ENCODE data around the gene PCBP3. TPM values are rescaled to one million over a fixed set of nuclear protein-coding genes. Genes with fewer than 3 reads are reported as not detected.

The PCBP3 gene
- polyA plus RNA-seq, 1 donor (not counting 4 experiments of a cell fraction or from before 2014, with no cell fraction given), result 0.25 TPM

DNA sequence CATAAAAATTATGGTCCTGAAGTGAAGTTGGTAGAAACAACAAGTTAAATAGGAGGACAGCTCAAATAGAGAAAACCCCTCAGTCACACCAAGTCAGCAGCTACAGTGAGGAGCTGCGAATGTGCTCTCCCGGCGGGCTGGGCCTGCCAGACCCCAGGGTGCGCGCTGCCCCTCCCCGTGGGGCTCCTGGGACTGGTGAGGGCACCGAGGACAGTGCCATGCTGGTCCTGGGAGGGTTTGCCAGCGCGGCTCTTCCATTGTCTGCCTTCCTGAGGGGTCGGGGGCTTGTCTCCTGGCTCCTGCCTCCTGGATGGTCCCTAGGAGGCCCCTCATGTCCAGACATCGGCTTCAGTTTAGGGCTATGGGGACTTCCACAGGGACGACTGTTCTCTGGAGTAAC lies 121.8 kb downstream of the PCBP3 start:
- no peak overlapping the region for H3K4me2 ChIP-seq (ENCODE audit: control insufficient read depth, extremely low read depth, insufficient read depth, low read depth, low read length)
- DNase-seq (ENCODE audit: low read depth, low spot score), result no peak
- H3K9me3 ChIP-seq (ENCODE audit: control insufficient read depth, low read depth, low read length), result no peaks in the 10 kb centered on the region
- H3K4me3 ChIP-seq (ENCODE audit: control insufficient read depth in 2 of 3, extremely low read depth in 1 of 3, insufficient read depth in 2 of 3, low read depth in 1 of 3, low read length in 3 of 3), result no peak overlapping the region
- TF ChIP-seq, protein P1, sequence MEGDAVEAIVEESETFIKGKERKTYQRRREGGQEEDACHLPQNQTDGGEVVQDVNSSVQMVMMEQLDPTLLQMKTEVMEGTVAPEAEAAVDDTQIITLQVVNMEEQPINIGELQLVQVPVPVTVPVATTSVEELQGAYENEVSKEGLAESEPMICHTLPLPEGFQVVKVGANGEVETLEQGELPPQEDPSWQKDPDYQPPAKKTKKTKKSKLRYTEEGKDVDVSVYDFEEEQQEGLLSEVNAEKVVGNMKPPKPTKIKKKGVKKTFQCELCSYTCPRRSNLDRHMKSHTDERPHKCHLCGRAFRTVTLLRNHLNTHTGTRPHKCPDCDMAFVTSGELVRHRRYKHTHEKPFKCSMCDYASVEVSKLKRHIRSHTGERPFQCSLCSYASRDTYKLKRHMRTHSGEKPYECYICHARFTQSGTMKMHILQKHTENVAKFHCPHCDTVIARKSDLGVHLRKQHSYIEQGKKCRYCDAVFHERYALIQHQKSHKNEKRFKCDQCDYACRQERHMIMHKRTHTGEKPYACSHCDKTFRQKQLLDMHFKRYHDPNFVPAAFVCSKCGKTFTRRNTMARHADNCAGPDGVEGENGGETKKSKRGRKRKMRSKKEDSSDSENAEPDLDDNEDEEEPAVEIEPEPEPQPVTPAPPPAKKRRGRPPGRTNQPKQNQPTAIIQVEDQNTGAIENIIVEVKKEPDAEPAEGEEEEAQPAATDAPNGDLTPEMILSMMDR (optimal IDR thresholded peaks at IDR 0.05 in 1 of 3, IDR thresholded peaks at IDR 0.05 in 1 of 3, conservative IDR thresholded peaks at IDR 0.05 in 1 of 3; ENCODE audit: extremely low read depth in 1 of 3, insufficient read depth in 2 of 3, low read length in 3 of 3), result no peak
- no peak for TF ChIP-seq EZH2 (IDR thresholded peaks at IDR 0.05; ENCODE audit: low read length)
- dilution Hi-C loops (cut with MboI; ENCODE audit: extremely low pct_ligation_motif_present, low sequenced_read_pairs), result no loop called here
- H2AFZ ChIP-seq (ENCODE audit: control insufficient read depth, low read length), result no peak overlapping the region
- H3K4me1 ChIP-seq (ENCODE audit: control insufficient read depth, extremely low read depth, insufficient read depth, low read length), result no peaks in the 10 kb centered on the region
- no peaks in the 10 kb centered on the region for H3K36me3 ChIP-seq (ENCODE audit: control insufficient read depth in 2 of 2, extremely low read depth in 1 of 2, insufficient read depth in 2 of 2, low read length in 2 of 2)
- no peak overlapping the region for H3K27ac ChIP-seq (ENCODE audit: control insufficient read depth, insufficient read depth, low read length)
- no peak for FAIRE-seq
- no peak overlapping the region for H3K9ac ChIP-seq (ENCODE audit: control insufficient read depth, extremely low read depth, insufficient read depth, low read length)
- no peaks in the 10 kb centered on the region for H3K9me1 ChIP-seq (ENCODE audit: control insufficient read depth, extremely low read depth, insufficient read depth, low read length)
- no peaks in the 10 kb centered on the region for H4K20me1 ChIP-seq (ENCODE audit: control insufficient read depth, extremely low read depth, insufficient read depth, low read length)
- H3K79me2 ChIP-seq (ENCODE audit: control insufficient read depth, insufficient read depth, low read length), result no peaks in the 10 kb centered on the region
- H3K27me3 ChIP-seq (ENCODE audit: control insufficient read depth, extremely low read depth, insufficient read depth, low read length), result no peaks in the 10 kb centered on the region

DNA sequence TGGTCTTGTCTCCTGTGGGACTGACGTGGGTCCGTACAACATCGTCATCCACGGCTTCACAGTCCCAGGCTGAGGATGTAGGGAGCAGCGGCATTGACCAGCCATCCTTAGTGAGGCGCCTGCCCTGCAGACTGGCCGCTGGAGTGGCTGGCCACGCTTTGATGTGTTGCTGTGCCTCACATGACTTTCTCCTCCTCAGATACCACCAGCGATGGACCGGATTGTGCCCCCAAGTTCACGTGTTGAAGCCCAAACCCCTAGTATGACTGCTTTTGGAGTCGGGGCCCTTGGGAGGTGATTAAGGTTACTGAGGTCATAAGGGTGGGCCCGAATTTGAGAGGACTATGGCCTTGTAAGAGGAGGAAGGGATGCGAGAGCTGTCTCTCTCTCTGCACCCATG lies 122.5 kb downstream of the PCBP3 start:
- H3K4me3 ChIP-seq (ENCODE audit: control insufficient read depth in 2 of 3, extremely low read depth in 1 of 3, insufficient read depth in 2 of 3, low read depth in 1 of 3, low read length in 3 of 3), result no peak overlapping the region
- no peak overlapping the region for H3K9ac ChIP-seq (ENCODE audit: control insufficient read depth, extremely low read depth, insufficient read depth, low read length)
- H3K27ac ChIP-seq (ENCODE audit: control insufficient read depth, insufficient read depth, low read length), result no peak overlapping the region
- no peaks in the 10 kb centered on the region for H3K36me3 ChIP-seq (ENCODE audit: control insufficient read depth in 2 of 2, extremely low read depth in 1 of 2, insufficient read depth in 2 of 2, low read length in 2 of 2)
- no peaks in the 10 kb centered on the region for H3K27me3 ChIP-seq (ENCODE audit: control insufficient read depth, extremely low read depth, insufficient read depth, low read length)
- no peak overlapping the region for H3K4me2 ChIP-seq (ENCODE audit: control insufficient read depth, extremely low read depth, insufficient read depth, low read depth, low read length)
- no peak overlapping the region for H2AFZ ChIP-seq (ENCODE audit: control insufficient read depth, low read length)
- TF ChIP-seq, protein P1 (optimal IDR thresholded peaks at IDR 0.05 in 1 of 3, IDR thresholded peaks at IDR 0.05 in 1 of 3, conservative IDR thresholded peaks at IDR 0.05 in 1 of 3; ENCODE audit: extremely low read depth in 1 of 3, insufficient read depth in 2 of 3, low read length in 3 of 3), result no peak
- no peak for TF ChIP-seq EZH2 (IDR thresholded peaks at IDR 0.05; ENCODE audit: low read length)
- dilution Hi-C loops (cut with MboI; ENCODE audit: extremely low pct_ligation_motif_present, low sequenced_read_pairs), result no loop called here
- no peaks in the 10 kb centered on the region for H3K4me1 ChIP-seq (ENCODE audit: control insufficient read depth, extremely low read depth, insufficient read depth, low read length)
- H3K9me1 ChIP-seq (ENCODE audit: control insufficient read depth, extremely low read depth, insufficient read depth, low read length), result no peaks in the 10 kb centered on the region
- no peaks in the 10 kb centered on the region for H3K9me3 ChIP-seq (ENCODE audit: control insufficient read depth, low read depth, low read length)
- DNase-seq (ENCODE audit: low read depth, low spot score) (no peak), FAIRE-seq (no peak)
- H4K20me1 ChIP-seq (ENCODE audit: control insufficient read depth, extremely low read depth, insufficient read depth, low read length), result no peaks in the 10 kb centered on the region
- H3K79me2 ChIP-seq (ENCODE audit: control insufficient read depth, insufficient read depth, low read length), result no peaks in the 10 kb centered on the region
